ENCODE measurements around the gene CARF.

The CARF gene

DNA sequence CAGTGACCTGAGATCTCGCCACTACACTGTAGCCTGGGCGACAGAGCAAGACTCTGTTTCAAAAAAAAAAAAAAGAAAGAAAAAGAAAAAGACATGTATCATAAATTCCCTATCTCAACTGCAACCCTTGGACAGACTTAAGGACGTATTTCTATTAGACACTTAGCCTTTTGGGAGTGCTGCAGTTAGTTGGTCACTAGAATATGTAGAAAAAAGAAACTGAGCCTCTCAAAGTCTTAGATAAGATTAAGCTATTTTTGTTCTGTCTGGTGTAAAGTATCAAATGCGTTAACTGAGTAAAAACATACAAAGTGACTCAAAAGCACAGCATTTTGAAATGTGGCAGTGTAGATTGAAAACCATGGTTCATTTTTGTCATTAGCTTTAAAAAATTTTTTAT lies 109.9 kb downstream of the CARF start:
- DNase-seq = no peak

DNA sequence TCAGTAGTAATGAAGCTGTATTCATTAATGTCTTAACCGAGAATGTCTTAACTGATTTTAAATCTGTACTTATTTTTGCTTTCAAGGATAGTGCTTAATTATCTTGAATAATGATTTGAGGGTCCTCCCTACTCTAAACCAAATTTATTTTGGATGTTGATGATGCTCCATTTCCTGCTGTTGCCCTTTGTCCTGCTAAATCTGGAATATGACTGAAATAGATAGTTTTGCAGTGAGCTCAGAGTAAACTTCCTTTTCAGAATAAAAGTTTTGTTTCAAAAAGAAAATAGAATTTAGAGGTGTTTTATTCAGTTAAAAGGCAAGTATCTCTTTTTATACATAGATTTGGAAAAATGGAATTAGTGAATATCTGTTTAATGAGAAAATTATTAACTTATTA lies 110.7 kb downstream of the CARF start:
- no peak for DNase-seq

DNA sequence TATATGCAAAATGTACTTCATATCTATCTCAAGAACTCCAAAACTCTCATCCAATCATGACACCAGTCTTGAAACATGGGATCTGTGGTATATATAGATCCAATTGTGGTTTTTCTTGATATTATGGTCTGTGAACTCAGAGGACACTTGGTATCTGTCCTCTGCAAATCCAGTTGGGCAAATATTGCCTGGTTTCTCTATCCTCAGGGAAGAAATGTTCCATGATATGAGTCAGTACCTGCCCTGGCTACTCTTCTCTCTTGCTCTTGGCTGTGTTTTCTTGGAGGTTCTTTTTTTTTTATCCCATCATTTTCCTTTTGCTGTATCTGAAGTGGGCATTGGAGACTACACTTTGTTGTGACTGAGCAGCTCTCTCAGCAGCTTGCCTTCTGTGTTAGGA lies 113.5 kb downstream of the CARF start:
- no peak for DNase-seq

DNA sequence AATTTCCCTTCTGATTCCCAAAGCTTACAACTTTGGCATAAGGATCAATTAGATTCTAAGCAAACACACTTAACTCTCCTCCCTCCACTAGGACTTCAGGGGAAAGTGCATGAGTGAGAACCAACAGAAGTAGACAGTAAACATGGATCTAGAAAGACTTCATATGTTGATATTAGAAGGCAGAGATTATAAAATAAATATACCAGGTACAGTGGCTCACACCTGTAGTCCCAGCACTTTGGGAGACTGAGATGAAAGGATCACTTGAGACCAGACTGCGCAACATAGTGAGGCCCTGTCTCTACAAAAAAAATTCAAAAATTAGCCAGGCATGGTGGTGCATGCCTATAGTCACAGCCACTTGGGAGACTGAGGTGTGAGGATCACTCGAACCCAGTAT lies 118.5 kb downstream of the CARF start:
- DNase-seq = no peak

DNA sequence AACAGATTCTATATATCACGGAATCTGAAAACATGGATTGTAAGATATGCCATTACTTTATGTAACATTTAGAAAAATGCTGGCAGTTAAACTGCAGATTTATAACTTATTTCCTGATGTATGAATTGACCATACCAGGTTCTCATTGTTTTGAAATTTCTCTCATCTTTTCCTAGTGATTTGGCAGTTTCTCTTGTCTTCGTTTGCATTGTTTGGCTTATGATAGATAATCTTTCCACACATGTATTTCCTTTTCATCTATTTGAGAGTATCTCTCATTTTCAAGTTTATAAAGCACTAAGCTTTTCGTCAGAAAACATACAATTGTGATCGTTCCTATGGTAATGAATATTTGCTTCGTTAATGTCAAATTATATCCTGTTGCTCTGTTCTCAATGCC lies 118.9 kb downstream of the CARF start:
- DNase-seq = no peak

DNA sequence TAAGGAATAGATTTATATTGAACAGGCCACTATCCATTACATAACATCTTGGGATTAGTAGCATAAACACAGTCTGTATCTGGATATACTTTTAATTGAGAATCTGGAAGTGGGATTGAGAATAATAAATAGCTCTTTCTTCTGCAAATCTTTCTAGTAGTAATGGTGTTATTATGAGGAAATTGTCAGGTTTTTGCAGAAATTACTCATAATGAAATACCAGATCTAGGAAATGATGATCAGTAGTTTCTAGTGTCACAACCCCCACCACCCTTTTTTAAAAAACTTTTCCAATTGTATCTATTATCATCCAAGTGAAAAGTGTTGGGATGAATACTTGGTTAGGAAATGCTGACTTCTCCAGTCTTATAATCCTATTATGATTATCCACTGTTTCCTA lies 121.3 kb downstream of the CARF start:
- no peak for DNase-seq

DNA sequence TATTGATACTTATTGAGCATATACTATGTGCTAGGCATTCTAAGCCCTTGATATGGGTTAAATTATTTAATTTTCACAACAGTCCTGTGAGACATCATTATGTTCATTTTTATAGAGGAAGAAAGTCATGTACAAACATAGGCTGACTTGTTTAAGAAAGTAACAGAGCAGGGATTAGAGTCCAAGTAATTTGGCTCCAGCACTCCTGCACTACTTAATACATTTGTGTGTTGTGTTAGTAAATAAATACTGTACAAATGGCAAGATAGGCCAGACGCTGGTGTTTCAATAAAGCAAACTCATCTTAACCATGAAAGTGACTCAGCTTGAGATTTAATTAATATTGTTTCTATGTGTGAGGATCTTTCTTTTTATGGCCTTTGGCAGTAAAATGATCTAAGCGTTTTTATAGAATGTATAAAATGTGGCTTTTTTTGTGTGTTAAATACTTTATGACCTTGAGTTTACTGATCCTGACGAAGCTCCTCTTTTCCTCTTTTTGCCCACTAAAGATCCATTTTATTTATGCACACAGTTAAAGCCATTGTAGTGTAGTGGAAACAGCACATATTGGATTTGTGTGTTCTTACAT lies 123.9 kb downstream of the CARF start:
- DNase-seq = no peak
